H9 (cell line): ENCODE data around the gene MRPS23. TPM values are rescaled to one million over a fixed set of nuclear protein-coding genes. Genes with fewer than 3 reads are reported as not detected.

Experiments used
- DNase-seq: peaks from one replicate; pipeline ENCODE4 v3.0.0-alpha.2; 2017
- H2AFZ ChIP-seq: one replicate; pipeline ENCODE4 v1.6.1; 2013; ENCODE audit warnings: mild to moderate bottlenecking, low read length, control low read depth, moderate library complexity
- H2AK5ac ChIP-seq: 2 replicates; pipeline ENCODE4 v1.6.1; 2013; ENCODE audit warnings: low read length, control low read depth, mixed read lengths; ENCODE audit not compliant: insufficient read length
- H2BK120ac ChIP-seq: one replicate; pipeline ENCODE4 v1.6.1; 2013; ENCODE audit warnings: low read depth, mild to moderate bottlenecking, low read length, control low read depth, inconsistent platforms; ENCODE audit not compliant: poor library complexity, severe bottlenecking
- H2BK12ac ChIP-seq: 2 replicates; pipeline ENCODE4 v1.6.1; 2013; ENCODE audit warnings: low read length, control low read depth, mixed read lengths, low read depth; ENCODE audit not compliant: insufficient read length
- H2BK15ac ChIP-seq: 2 replicates; pipeline ENCODE4 v1.6.1; 2013; ENCODE audit warnings: low read depth, low read length, control low read depth
- H2BK20ac ChIP-seq: one replicate; pipeline ENCODE4 v1.6.1; 2013; ENCODE audit warnings: low read depth, mild to moderate bottlenecking, low read length, control low read depth, inconsistent platforms; ENCODE audit not compliant: poor library complexity, severe bottlenecking
- H2BK5ac ChIP-seq: 2 replicates; pipeline ENCODE4 v1.6.1; 2013; ENCODE audit warnings: low read length, control low read depth, mixed read lengths; ENCODE audit not compliant: insufficient read length
- H3K14ac ChIP-seq: 2 replicates; pipeline ENCODE4 v1.6.1; 2013; ENCODE audit warnings: low read length, control low read depth; ENCODE audit not compliant: insufficient read depth
- H3K18ac ChIP-seq: 2 replicates; pipeline ENCODE4 v1.6.1; 2013; ENCODE audit warnings: low read depth, mild to moderate bottlenecking, mixed read lengths, low read length, control low read depth; ENCODE audit not compliant: insufficient read length
- H3K23ac ChIP-seq: 2 replicates; pipeline ENCODE4 v1.6.1; 2013; ENCODE audit warnings: low read length, control low read depth, mixed read lengths, low read depth; ENCODE audit not compliant: insufficient read length
- H3K23me2 ChIP-seq: 2 replicates; pipeline ENCODE4 v1.6.1; 2013; ENCODE audit warnings: low read depth, mild to moderate bottlenecking, mixed read lengths, low read length, control low read depth; ENCODE audit not compliant: insufficient read length, poor library complexity, severe bottlenecking
- H3K27ac ChIP-seq: 2 replicates; pipeline ENCODE4 v1.5.1; 2013; ENCODE audit warnings: low read length, control low read depth, mixed read lengths, low read depth; ENCODE audit not compliant: insufficient read length
- H3K27me3 ChIP-seq: 2 replicates; pipeline ENCODE4 v1.6.1; 2013; ENCODE audit warnings: low read length, control low read depth, inconsistent platforms; ENCODE audit not compliant: insufficient read depth
- H3K4ac ChIP-seq: 2 replicates; pipeline ENCODE4 v1.6.1; 2013; ENCODE audit warnings: low read depth, mild to moderate bottlenecking, control low read depth, inconsistent platforms, low read length, moderate library complexity
- H3K4me1 ChIP-seq: 2 replicates; pipeline ENCODE4 v1.6.1; 2013; ENCODE audit warnings: low read length, control low read depth, inconsistent platforms; ENCODE audit not compliant: insufficient read depth
- H3K4me2 ChIP-seq: 2 replicates; pipeline ENCODE4 v1.6.1; 2013; ENCODE audit warnings: low read length, control low read depth, mixed read lengths; ENCODE audit not compliant: insufficient read length, insufficient read depth
- H3K56ac ChIP-seq: 2 replicates; pipeline ENCODE4 v1.6.1; 2013; ENCODE audit warnings: low read depth, mild to moderate bottlenecking, mixed read lengths, low read length, control low read depth; ENCODE audit not compliant: insufficient read length
- H3K79me1 ChIP-seq: 2 replicates; pipeline ENCODE4 v1.6.1; 2013; ENCODE audit warnings: low read depth, mild to moderate bottlenecking, moderate library complexity, low read length, control low read depth, inconsistent platforms; ENCODE audit not compliant: insufficient read depth, poor library complexity, severe bottlenecking
- H3K79me2 ChIP-seq: 2 replicates; pipeline ENCODE4 v1.6.1; 2013; ENCODE audit warnings: low read length, control low read depth, inconsistent platforms; ENCODE audit not compliant: insufficient read depth
- H3K9ac ChIP-seq: 2 replicates; pipeline ENCODE4 v1.6.1; 2013; ENCODE audit warnings: low read length, control low read depth, mixed read lengths; ENCODE audit not compliant: insufficient read length; ENCODE audit errors: extremely low read depth
- H3K9me3 ChIP-seq: one replicate; pipeline ENCODE4 v1.6.1; 2013; ENCODE audit warnings: low read depth, low read length, inconsistent platforms; ENCODE audit not compliant: control insufficient read depth
- H3T11ph ChIP-seq: one replicate; pipeline ENCODE4 v1.6.1; 2013; ENCODE audit warnings: mild to moderate bottlenecking, low read length, control low read depth, inconsistent platforms
- H4K20me1 ChIP-seq: one replicate; pipeline ENCODE4 v1.6.1; 2013; ENCODE audit not compliant: control insufficient read depth, insufficient read length, insufficient read depth
- H4K5ac ChIP-seq: 2 replicates; pipeline ENCODE4 v1.6.1; 2013; ENCODE audit warnings: low read depth, mild to moderate bottlenecking, mixed read lengths, low read length, control low read depth; ENCODE audit not compliant: insufficient read length
- H4K8ac ChIP-seq: replicated peaks from 2 replicates; pipeline ENCODE4 v1.6.1; 2013; ENCODE audit warnings: low read length, control low read depth, mixed read lengths, low read depth; ENCODE audit not compliant: insufficient read length
- H4K91ac ChIP-seq: 2 replicates; pipeline ENCODE4 v1.6.1; 2013; ENCODE audit warnings: low read depth, mild to moderate bottlenecking, moderate library complexity, mixed read lengths, low read length, control low read depth; ENCODE audit not compliant: insufficient read length
- H3K27ac Mint-ChIP-seq, 3 experiments: 2 replicates in 2 of 3; 3 replicates in 1 of 3; pipeline ENCODE4 v1.8.0; 2020 to 2021; ENCODE audit warnings: mixed read lengths in 3 of 3, mild to moderate bottlenecking in 1 of 3, moderate library complexity in 1 of 3
- H3K27me3 Mint-ChIP-seq: 2 replicates; pipeline ENCODE4 v1.8.0; 2021; ENCODE audit warnings: low read depth, mild to moderate bottlenecking, moderate library complexity, mixed read lengths
- H3K36me3 Mint-ChIP-seq, 3 experiments: 2 replicates in 2 of 3; 3 replicates in 1 of 3; pipeline ENCODE4 v1.8.0; 2020 to 2021; ENCODE audit warnings: low read depth in 3 of 3, mixed read lengths in 3 of 3; ENCODE audit not compliant: insufficient read depth in 1 of 3
- H3K4me1 Mint-ChIP-seq, 2 experiments: 2 replicates each; pipeline ENCODE4 v1.8.0; 2020; ENCODE audit warnings: mixed read lengths in 2 of 2
- H3K4me3 Mint-ChIP-seq, 2 experiments: 2 replicates in 1 of 2; 3 replicates in 1 of 2; pipeline ENCODE4 v1.8.0; 2020 to 2021; ENCODE audit warnings: mild to moderate bottlenecking in 2 of 2, mixed read lengths in 2 of 2, moderate library complexity in 1 of 2
- H3K9me3 Mint-ChIP-seq, 2 experiments: 2 replicates in 1 of 2; 3 replicates in 1 of 2; pipeline ENCODE4 v1.8.0; 2020; ENCODE audit warnings: mild to moderate bottlenecking in 2 of 2, mixed read lengths in 2 of 2, moderate library complexity in 1 of 2
- WGBS: extraction: QIAGEN DNeasy Blood & Tissue Kit; methylation state at CpG from one replicate; pipeline ENCODE4 v1.1.7; 2013; ENCODE audit warnings: missing lambda C conversion rate, low lambda C conversion rate, mixed read lengths; ENCODE audit not compliant: insufficient read length; ENCODE audit errors: extremely low coverage; 5-methylcytosine and 5-hydroxymethylcytosine counted together
- total RNA-seq: library from RNA; stranded (reverse); gene quantifications from 2 replicates; pipeline ENCODE4 v1.2.1, GENCODE V29; 2021
- TF ChIP-seq, protein P1 (sequence below): fragments of 200-600 bp; sonication (generic); conservative IDR thresholded peaks from 3 replicates; pipeline ENCODE4 v1.8.0; 2021; ENCODE audit warnings: antibody characterized with exemption, mild to moderate bottlenecking

The MRPS23 gene
- total RNA-seq, 1 experiment from 2014 or later: 62.0 TPM

DNA sequence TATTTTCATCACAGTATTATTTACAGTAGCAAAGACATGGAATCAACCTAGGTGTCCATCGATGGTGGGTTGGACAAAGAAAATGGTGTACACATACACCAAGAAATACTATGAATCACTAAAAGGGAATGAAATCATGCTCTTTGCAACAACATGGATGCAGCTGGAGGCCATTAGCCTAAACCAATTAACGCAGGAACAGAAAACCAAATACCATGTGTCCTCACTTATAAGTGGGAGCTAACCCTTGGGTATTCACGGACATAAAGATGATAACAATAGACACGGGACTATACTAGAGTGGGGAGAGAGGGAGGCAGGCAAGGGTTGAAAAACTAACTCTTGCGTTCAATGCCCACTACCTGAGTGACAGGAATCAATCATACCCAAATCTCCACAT, 41.0 kb downstream of the MRPS23 start:
- Mint-ChIP-seq H3K9me3 (no peaks in the 10 kb centered on the region), H3K36me3 (no peaks in the 10 kb centered on the region), H3K27me3 (peaks cover 27% of the 10 kb centered on the region), H3K4me1 (peaks cover 5 to 21% of the 10 kb centered on the region in 2 experiments; a peak in 3 of 4 replicates), H3K27ac (no peak overlapping the region), H3K4me3 (no peak overlapping the region)
- Histone ChIP-seq H2BK120ac (no peak overlapping the region), H4K91ac (no peak overlapping the region), H2AFZ (no peak overlapping the region), H3K27ac (no peak overlapping the region), H3K79me1 (no peaks in the 10 kb centered on the region), H3K27me3 (no peaks in the 10 kb centered on the region), H3K18ac (no peak overlapping the region), H3K4me2 (no peak overlapping the region), H3K56ac (no peak overlapping the region), H3K4me1 (no peaks in the 10 kb centered on the region), H2BK5ac (no peak overlapping the region), H3K23ac (no peak overlapping the region), H4K20me1 (no peaks in the 10 kb centered on the region), H3K14ac (no peak overlapping the region), H3T11ph (no peak overlapping the region), H2BK15ac (no peak overlapping the region), H4K5ac (no peak overlapping the region), H3K9ac (no peak overlapping the region), H3K23me2 (no peaks in the 10 kb centered on the region), H2BK20ac (no peak overlapping the region), H2AK5ac (no peak overlapping the region), H2BK12ac (no peak overlapping the region), H4K8ac (no peak overlapping the region), H3K9me3 (no peaks in the 10 kb centered on the region), H3K79me2 (no peaks in the 10 kb centered on the region), H3K4ac (no peak overlapping the region)
- DNase-seq: peak; percentile 2
- TF ChIP-seq, protein P1, sequence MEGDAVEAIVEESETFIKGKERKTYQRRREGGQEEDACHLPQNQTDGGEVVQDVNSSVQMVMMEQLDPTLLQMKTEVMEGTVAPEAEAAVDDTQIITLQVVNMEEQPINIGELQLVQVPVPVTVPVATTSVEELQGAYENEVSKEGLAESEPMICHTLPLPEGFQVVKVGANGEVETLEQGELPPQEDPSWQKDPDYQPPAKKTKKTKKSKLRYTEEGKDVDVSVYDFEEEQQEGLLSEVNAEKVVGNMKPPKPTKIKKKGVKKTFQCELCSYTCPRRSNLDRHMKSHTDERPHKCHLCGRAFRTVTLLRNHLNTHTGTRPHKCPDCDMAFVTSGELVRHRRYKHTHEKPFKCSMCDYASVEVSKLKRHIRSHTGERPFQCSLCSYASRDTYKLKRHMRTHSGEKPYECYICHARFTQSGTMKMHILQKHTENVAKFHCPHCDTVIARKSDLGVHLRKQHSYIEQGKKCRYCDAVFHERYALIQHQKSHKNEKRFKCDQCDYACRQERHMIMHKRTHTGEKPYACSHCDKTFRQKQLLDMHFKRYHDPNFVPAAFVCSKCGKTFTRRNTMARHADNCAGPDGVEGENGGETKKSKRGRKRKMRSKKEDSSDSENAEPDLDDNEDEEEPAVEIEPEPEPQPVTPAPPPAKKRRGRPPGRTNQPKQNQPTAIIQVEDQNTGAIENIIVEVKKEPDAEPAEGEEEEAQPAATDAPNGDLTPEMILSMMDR: no peak
- no CpG with 5 or more reads among the region's 5 CpGs for WGBS
